ENCODE results near the gene MAPK1.

DNA sequence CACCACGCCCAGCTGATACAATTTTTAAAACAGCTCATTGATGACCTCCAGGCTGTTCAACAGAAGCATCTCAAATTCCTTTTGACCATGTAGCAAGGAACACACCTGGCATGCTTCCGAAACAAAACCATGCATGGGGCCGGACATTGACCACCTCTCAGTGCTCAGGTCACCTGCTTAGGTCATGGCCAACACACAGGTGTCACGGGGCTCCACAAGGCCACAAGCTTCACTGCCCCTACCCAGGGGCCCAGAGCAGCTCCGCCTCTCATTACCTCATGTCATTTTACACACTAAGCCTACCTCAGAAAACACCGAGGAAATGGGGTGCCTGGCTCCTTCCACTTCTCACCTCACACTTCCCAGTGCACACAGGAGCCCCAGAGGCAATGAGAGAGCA is 158.5 kb downstream of the MAPK1 start:
- TF ChIP-seq EZH2phosphoT487 (IDR thresholded peaks at IDR 0.05; ENCODE audit: insufficient read depth, low read depth) = no peak
- no peak for TF ChIP-seq EZH2 (IDR thresholded peaks at IDR 0.05; ENCODE audit: insufficient read depth, poor library complexity, severe bottlenecking)
